Mesendoderm (in vitro differentiated cells): Measurements from ENCODE around the gene CORO6.

ENCODE experiments used
- DNase-seq: peaks from one replicate; pipeline ENCODE4 v3.0.0; 2013
- H2AK5ac ChIP-seq: 2 replicates; pipeline ENCODE4 v1.6.1; 2013; ENCODE audit warnings: low read length, inconsistent platforms
- H2BK120ac ChIP-seq: 2 replicates; pipeline ENCODE4 v1.6.1; 2013; ENCODE audit warnings: low read depth, mild to moderate bottlenecking, low read length, moderate library complexity, mixed read lengths
- H2BK15ac ChIP-seq: replicated peaks from 2 replicates; pipeline ENCODE4 v1.6.1; 2013; ENCODE audit warnings: low read depth, mild to moderate bottlenecking, moderate library complexity
- H2BK5ac ChIP-seq: 2 replicates; pipeline ENCODE4 v1.6.1; 2013; ENCODE audit warnings: low read length, inconsistent platforms
- H3K18ac ChIP-seq: 2 replicates; pipeline ENCODE4 v1.6.1; 2013; ENCODE audit warnings: mild to moderate bottlenecking, low read length, mixed read lengths
- H3K23ac ChIP-seq: one replicate; pipeline ENCODE4 v1.6.1; 2013; ENCODE audit warnings: low read length
- H3K27ac ChIP-seq: 2 replicates; pipeline ENCODE4 v1.5.1; 2013; ENCODE audit warnings: low read depth, mild to moderate bottlenecking, inconsistent platforms, low read length, moderate library complexity
- H3K27me3 ChIP-seq: 2 replicates; pipeline ENCODE4 v1.6.1; 2013; ENCODE audit warnings: low read length, control low read depth, mild to moderate bottlenecking, inconsistent platforms; ENCODE audit not compliant: insufficient read depth, poor library complexity
- H3K36me3 ChIP-seq: 2 replicates; pipeline ENCODE4 v1.6.1; 2013; ENCODE audit warnings: low read length, inconsistent platforms; ENCODE audit not compliant: control insufficient read depth, insufficient read depth
- H3K4ac ChIP-seq: one replicate; pipeline ENCODE4 v1.6.1; 2013; ENCODE audit warnings: low read depth, mild to moderate bottlenecking, low read length, moderate library complexity
- H3K4me1 ChIP-seq: 2 replicates; pipeline ENCODE4 v1.6.1; 2013; ENCODE audit warnings: low read depth, low read length, inconsistent platforms; ENCODE audit not compliant: control insufficient read depth
- H3K4me2 ChIP-seq: 2 replicates; pipeline ENCODE4 v1.6.1; 2013; ENCODE audit warnings: low read length
- H3K4me3 ChIP-seq: 2 replicates; pipeline ENCODE4 v1.5.1; 2013; ENCODE audit warnings: mild to moderate bottlenecking, low read length
- H3K56ac ChIP-seq: one replicate; pipeline ENCODE4 v1.6.1; 2013; ENCODE audit warnings: low read length
- H3K79me1 ChIP-seq: 2 replicates; pipeline ENCODE4 v1.6.1; 2013; ENCODE audit warnings: low read length, inconsistent platforms
- H3K79me2 ChIP-seq: 2 replicates; pipeline ENCODE4 v1.6.1; 2013; ENCODE audit warnings: mild to moderate bottlenecking, low read length; ENCODE audit not compliant: control insufficient read depth, insufficient read depth
- H3K9ac ChIP-seq: 2 replicates; pipeline ENCODE4 v1.6.1; 2013; ENCODE audit warnings: low read length, inconsistent platforms
- H4K5ac ChIP-seq: one replicate; pipeline ENCODE4 v1.6.1; 2013; ENCODE audit warnings: low read length
- H4K8ac ChIP-seq: one replicate; pipeline ENCODE4 v1.6.1; 2013; ENCODE audit warnings: low read depth, mild to moderate bottlenecking, control low read depth, low read length, moderate library complexity
- WGBS: extraction: QIAGEN DNeasy Blood & Tissue Kit; methylation state at CpG from one replicate; pipeline ENCODE4 v1.1.7; 2013; ENCODE audit warnings: low lambda C conversion rate, missing lambda C conversion rate; ENCODE audit not compliant: insufficient coverage; ENCODE audit errors: extremely low coverage; 5-methylcytosine and 5-hydroxymethylcytosine counted together

The CORO6 gene

GRCh38 chr17:29590411-29591145, 32.1 kb downstream of the CORO6 start:
- Histone ChIP-seq H3K27ac (no peak overlapping the region), H4K8ac (no peak overlapping the region), H3K79me2 (peaks cover 19% of the 10 kb centered on the region), H3K4me1 (peaks cover 1% of the 10 kb centered on the region), H3K23ac (no peak overlapping the region), H3K36me3 (no peaks in the 10 kb centered on the region), H3K4me3 (peak overlapping the region; percentile 80), H2BK15ac (no peak overlapping the region), H3K79me1 (peaks cover 9% of the 10 kb centered on the region), H3K56ac (peak overlapping the region; percentile 92), H3K4ac (no peak overlapping the region), H2BK5ac (no peak overlapping the region), H4K5ac (no peak overlapping the region), H3K9ac (peak overlapping the region; percentile 70), H2BK120ac (no peak overlapping the region), H3K18ac (no peak overlapping the region), H3K27me3 (no peaks in the 10 kb centered on the region), H3K4me2 (peak overlapping the region; percentile 91), H2AK5ac (no peak overlapping the region)
- DNase-seq: peak; percentile 65
- WGBS: no CpG with 5 or more reads among the region's 30 CpGs

GRCh38 chr17:29589524-29590410, 32.9 kb downstream of the CORO6 start, which contains the start of gene GIT1:
TSS of gene GIT1 (minus strand) at chr17:29589648. CDS start at chr17:29589378, 270 bp downstream.
- peak within 1 kb of the TSS; percentile 20 for H3K23ac ChIP-seq
- peaks cover 14% of the 10 kb centered on the region for H3K79me1 ChIP-seq
- H3K27me3 ChIP-seq: no peaks in the 10 kb centered on the region
- H3K56ac ChIP-seq: peak within 1 kb of the TSS; percentile 97
- H3K36me3 ChIP-seq: no peaks in the 10 kb centered on the region
- no peak within 1 kb of the TSS for H4K5ac ChIP-seq
- peak within 1 kb of the TSS; percentile 82 for H3K18ac ChIP-seq
- H3K4me1 ChIP-seq: peaks cover 7% of the 10 kb centered on the region
- DNase-seq: peak; percentile 91
- no peak within 1 kb of the TSS for H2BK5ac ChIP-seq
- peak within 1 kb of the TSS; percentile 70 for H3K4me3 ChIP-seq
- H3K4me2 ChIP-seq: peak within 1 kb of the TSS; percentile 91
- H2AK5ac ChIP-seq: no peak within 1 kb of the TSS
- H2BK120ac ChIP-seq: no peak within 1 kb of the TSS
- peaks cover 19% of the 10 kb centered on the region for H3K79me2 ChIP-seq
- peak within 1 kb of the TSS; percentile 58 for H3K4ac ChIP-seq
- WGBS: no CpG with 5 or more reads among the region's 70 CpGs
- peak within 1 kb of the TSS; percentile 80 for H3K9ac ChIP-seq
- no peak within 1 kb of the TSS for H3K27ac ChIP-seq
- H4K8ac ChIP-seq: no peak within 1 kb of the TSS
- no peak within 1 kb of the TSS for H2BK15ac ChIP-seq

GRCh38 chr17:29588562-29589411, 33.9 kb downstream of the CORO6 start:
- DNase-seq: peak; percentile 62
- H3K9ac ChIP-seq: peak overlapping the region; percentile 72

GRCh38 chr17:29588017-29588561, 34.6 kb downstream of the CORO6 start:
- Histone ChIP-seq H3K36me3 (no peaks in the 10 kb centered on the region), H3K4me2 (peak overlapping the region; percentile 88), H2BK15ac (no peak overlapping the region), H3K18ac (no peak overlapping the region), H4K8ac (no peak overlapping the region), H2AK5ac (no peak overlapping the region), H3K27ac (no peak overlapping the region), H3K27me3 (no peaks in the 10 kb centered on the region), H2BK5ac (no peak overlapping the region), H2BK120ac (no peak overlapping the region), H3K4me3 (no peak overlapping the region), H4K5ac (no peak overlapping the region), H3K79me1 (peaks cover 17% of the 10 kb centered on the region), H3K56ac (peak overlapping the region; percentile 97), H3K9ac (peak overlapping the region; percentile 72), H3K23ac (peak overlapping the region; percentile 20), H3K4ac (no peak overlapping the region), H3K79me2 (peaks cover 19% of the 10 kb centered on the region), H3K4me1 (peaks cover 11% of the 10 kb centered on the region)
- no peak for DNase-seq
- no CpG with 5 or more reads among the region's 8 CpGs for WGBS

More at GRCh38 chr17:29588562-29589411, 33.9 kb downstream of the CORO6 start:
- no peak overlapping the region for H3K27ac ChIP-seq
- peak overlapping the region; percentile 58 for H3K4ac ChIP-seq
- H3K79me1 ChIP-seq: peaks cover 17% of the 10 kb centered on the region
- H2BK15ac ChIP-seq: no peak overlapping the region
- peak overlapping the region; percentile 70 for H3K4me3 ChIP-seq
- no peak overlapping the region for H4K8ac ChIP-seq
- peaks cover 19% of the 10 kb centered on the region for H3K79me2 ChIP-seq
- no peak overlapping the region for H2AK5ac ChIP-seq
- H3K18ac ChIP-seq: peak overlapping the region; percentile 31
- no peak overlapping the region for H4K5ac ChIP-seq
- no CpG with 5 or more reads among the region's 72 CpGs for WGBS
- H2BK5ac ChIP-seq: no peak overlapping the region
- H3K4me1 ChIP-seq: peaks cover 11% of the 10 kb centered on the region
- H3K56ac ChIP-seq: peak overlapping the region; percentile 97
- H3K4me2 ChIP-seq: peak overlapping the region; percentile 88
- H3K27me3 ChIP-seq: no peaks in the 10 kb centered on the region
- no peak overlapping the region for H2BK120ac ChIP-seq
- peak overlapping the region; percentile 20 for H3K23ac ChIP-seq
- no peaks in the 10 kb centered on the region for H3K36me3 ChIP-seq

- Histone ChIP-seq H2AK5ac (no peak overlapping the region), H2BK5ac (no peak overlapping the region), H3K4me3 (no peak overlapping the region), H3K27me3 (no peaks in the 10 kb centered on the region), H3K27ac (no peak overlapping the region), H3K23ac (no peak overlapping the region), H3K4me1 (peaks cover 11% of the 10 kb centered on the region), H3K18ac (no peak overlapping the region), H2BK120ac (no peak overlapping the region), H3K9ac (no peak overlapping the region), H3K4ac (no peak overlapping the region), H3K36me3 (no peaks in the 10 kb centered on the region), H3K56ac (no peak overlapping the region), H4K8ac (no peak overlapping the region), H2BK15ac (no peak overlapping the region), H3K79me2 (peaks cover 19% of the 10 kb centered on the region), H3K79me1 (peaks cover 17% of the 10 kb centered on the region), H4K5ac (no peak overlapping the region), H3K4me2 (no peak overlapping the region)
- no peak for DNase-seq
- no CpG with 5 or more reads among the region's 6 CpGs for WGBS
Observed at GRCh38 chr17:29587591-29587990, 35.1 kb downstream of the CORO6 start.
